KBM-7 (cell line): ENCODE measurements around the gene USP44.
"Not testable (repeated sequence)": the region's sequence is repeated elsewhere in the genome, so short reads cannot be mapped to it uniquely, and the experiment has no call there.

Experiments
- DNase-seq: peaks from one replicate; pipeline ENCODE4 v3.0.0-alpha.2; 2015
- in situ Hi-C: fragments of 300-500 bp; cut with MboI; formaldehyde crosslinking; loops from 2 replicates; pipeline ENCODE4 v1.14.3; 2020; ENCODE audit warnings: low sequenced_read_pairs, low pct_unique_long_range_greater_than_20kb, mixed read lengths

Gene USP44

DNA sequence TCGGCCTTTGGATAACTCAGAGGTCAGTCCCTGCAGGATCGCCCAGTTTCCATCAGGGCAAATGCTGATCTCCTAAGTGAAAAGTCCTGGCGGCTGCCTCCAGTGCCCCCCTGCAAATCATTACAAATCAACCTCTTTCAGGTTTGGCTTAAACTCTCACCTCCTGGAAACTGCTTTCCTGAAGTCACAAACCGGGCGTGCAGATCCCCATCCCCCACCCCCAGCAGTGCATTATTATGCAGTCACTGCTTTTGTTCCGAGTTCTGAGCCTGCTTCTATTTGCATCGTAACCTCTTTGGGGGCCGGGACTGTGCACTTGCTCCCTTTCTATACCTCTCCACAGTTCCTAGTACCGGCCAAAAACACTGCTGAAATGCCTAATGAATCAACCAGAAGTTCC is at the start of gene USP44:
Gene USP44, minus strand, starts transcription at position 172 of the 400 bp plus-strand sequence. CDS start 17,220 bp downstream, outside the sequence.
- in situ Hi-C loops = no loop called here
- no peak for DNase-seq

DNA sequence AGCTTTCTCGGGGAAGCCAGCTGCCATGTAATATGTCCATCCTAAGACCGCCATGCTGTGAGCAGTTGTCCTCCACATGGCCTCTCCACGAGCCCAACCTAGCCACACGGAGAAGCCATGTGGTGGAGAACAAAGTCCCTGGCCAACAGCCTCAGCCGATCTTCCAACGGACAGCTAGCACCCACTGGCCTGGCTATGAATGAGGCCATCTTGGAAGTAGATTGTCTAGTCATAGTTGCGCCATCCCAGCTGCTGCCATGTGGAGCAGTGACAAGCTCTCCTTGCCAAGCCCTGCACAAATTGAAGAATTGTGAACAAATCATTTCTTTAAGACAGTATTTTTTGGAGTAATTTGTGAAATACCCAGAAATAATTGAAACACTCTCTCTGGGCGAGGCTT is 49.3 kb upstream of the USP44 start:
- no peak for DNase-seq
- in situ Hi-C loops = no loop called here

DNA sequence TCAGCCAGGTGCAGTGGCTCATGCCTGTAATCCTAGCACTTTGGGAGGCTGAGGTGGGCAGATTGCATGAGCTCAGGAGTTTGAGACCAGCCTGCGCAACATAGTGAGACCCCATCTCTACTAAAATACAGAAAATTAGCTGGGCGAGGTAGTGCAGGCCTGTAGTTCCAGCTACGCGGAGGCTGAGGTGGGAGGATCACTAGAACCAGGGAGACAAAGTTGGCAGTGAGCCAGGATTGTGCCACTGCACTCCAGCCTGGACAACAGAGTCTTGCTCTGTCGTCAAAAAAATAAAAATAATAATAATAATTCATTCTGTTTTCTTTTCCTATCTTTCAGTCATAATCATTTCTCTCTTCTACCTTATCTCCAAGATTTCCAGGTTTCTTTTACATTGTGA is 48.6 kb upstream of the USP44 start:
- no peak for DNase-seq
- in situ Hi-C loops = no loop called here

DNA sequence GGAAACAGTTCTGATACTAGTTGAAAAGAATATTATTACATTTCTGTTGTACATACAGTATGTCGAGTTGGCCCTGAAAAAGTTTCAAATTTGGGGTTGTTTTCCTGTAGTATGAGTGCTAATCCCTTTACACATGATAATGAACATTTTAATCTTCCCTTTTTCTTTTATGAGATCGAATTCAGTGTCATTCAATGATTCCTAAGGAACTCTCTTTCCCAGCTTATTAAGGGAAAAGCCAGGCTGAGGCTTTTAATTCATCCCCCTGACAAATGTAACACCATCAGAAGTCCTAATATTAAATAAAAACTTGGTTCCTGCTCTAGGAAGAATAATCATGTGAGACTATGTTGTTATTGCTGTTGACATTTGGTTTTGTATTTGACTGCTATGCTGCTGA is 42.9 kb upstream of the USP44 start:
- in situ Hi-C loops = no loop called here
- DNase-seq = no peak

DNA sequence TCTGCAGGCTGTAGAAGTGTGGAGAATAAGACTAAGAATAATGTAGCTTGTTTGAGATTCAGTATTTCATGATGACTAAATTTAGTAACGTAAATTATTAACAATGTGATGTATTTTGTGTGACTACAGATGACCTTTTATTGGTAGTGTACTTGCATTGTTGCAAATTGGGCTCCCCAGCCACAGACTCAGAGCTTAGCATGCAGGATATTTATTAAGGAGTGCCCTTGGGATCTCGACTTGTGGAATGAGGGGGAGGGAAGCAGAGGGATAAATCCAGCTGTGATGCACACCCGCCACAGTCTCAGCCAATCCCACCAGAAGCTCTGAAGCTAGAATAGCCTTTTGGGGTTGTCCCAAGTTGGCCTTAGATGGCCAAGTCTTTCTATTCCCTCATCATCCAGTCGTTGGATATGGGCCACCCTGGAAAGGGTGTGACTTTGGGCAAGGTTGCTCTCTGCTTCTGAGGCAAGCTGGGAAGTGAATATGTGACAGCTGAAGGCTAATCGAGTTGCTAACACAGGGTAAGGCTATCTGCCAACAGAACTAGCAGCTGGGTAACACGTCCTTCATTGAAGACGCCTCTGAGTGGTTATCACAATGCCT is 42.1 kb upstream of the USP44 start:
- in situ Hi-C loops = no loop called here
- no peak for DNase-seq

DNA sequence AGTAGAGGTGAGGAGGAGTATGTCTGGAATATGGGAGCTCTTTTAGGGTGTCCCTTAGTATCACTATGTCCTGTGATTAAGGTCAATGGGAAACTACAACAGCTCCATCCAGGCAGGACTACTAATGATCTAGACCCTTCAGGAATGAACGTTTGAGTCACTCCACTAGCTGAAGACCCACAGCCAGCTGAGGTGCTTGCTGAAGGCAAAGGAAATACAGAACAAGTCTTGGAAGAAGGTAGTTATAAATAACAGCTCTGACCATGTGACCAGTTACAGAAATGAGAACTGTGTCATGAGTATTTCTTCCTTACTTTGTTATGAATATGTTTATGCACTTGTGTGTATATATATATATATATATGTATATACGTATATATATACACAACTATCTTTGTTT is 40.5 kb upstream of the USP44 start:
- in situ Hi-C loops = no loop called here
- DNase-seq = no peak

DNA sequence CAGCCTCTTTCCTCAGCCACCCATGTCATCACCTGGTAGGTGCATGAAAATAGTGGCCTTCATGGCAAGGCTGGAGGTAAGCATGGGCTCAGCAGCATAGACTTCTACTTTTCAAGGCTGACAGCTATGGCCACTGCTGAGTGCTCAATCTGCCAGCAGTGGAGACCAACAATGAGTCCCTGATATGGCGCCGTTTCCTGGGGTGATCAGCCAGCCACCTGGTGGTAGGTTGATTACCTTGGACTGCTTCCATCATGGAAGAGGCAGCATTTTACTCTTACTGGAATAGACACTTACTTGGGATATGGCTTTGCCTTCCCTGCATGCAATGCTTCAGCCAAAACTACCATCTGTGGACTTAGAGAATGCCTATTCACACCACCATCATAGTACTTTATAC is 39.5 kb upstream of the USP44 start:
- in situ Hi-C loops = no loop called here
- no peak for DNase-seq

DNA sequence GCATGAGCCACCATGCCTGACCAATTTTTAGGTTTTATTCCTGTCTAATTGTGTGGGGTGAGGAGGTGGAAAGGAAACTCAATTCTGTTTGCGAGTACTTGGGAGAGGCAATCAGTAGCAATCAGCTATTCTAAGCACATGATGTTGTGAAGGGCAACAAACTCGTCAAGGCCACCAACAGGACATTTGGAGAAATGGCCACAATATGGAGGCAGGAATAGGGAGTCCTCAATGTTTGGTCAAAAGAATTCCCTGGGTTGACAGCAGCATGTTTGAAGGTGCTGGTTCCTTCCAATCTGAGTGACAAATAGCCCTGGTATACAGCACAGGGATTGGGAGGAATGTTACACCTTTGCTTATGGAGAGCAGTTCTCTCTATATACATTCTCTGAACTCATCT is 32.7 kb upstream of the USP44 start:
- DNase-seq = no peak
- in situ Hi-C loops = no loop called here

DNA sequence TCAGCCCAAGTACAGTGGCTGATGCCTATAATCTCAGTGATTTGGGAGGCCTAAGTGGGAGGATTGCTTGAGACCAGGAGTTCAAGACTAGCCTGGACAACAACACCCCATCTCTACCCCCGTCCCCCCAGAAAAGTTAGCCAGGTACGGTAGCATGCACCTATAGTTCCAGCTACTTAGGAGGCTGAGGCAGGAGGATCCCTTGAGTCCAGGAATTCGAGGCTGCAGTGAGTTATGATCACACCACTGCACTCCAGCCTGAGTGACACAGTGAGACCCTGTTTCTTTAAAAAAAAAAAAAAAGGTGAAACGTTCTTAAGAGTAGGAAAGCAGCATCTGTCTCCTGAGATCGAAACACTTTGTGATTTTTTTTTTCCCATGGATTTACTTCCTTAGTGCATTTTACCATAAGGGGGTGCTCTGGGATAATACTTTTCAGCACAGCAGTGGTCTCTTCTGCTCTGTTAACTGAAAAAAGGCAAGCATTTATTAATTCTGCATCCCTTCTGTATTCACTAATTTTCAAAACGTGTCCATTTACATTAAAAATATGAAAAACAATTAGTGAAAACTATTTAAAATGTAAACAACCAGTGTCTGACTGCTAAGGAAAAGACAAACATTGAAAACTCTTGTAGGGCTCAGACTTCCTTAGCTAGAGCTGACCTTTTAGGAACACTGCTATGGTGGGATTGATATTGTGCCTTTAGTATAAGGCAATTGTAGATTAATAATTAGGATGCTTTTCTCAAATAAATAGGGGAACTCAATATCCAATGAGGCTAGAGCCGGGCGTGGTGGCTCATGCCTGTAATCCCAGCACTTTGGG is 31.2 kb upstream of the USP44 start:
- DNase-seq = peak; percentile 19
- in situ Hi-C loops = no loop called here

DNA sequence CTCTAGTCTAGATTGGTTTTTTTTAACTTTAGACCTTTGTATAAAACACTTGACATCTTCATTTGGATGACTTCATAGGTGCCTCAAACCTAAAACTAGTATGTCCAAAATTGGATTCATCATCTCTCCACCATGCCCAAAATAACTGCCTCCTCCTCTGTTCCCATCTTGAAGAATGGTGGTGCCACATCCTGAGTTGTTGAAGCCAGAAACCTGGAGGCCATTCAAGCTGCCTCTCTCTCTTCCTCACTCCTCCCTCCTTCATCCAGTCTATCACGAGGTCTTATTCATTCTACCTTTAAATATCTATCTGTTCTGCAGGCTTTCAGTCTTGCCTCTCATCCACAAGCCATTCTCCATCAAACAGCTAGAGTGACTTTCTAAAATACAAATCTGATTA is 26.5 kb upstream of the USP44 start:
- DNase-seq = no peak
- in situ Hi-C loops = no loop called here

DNA sequence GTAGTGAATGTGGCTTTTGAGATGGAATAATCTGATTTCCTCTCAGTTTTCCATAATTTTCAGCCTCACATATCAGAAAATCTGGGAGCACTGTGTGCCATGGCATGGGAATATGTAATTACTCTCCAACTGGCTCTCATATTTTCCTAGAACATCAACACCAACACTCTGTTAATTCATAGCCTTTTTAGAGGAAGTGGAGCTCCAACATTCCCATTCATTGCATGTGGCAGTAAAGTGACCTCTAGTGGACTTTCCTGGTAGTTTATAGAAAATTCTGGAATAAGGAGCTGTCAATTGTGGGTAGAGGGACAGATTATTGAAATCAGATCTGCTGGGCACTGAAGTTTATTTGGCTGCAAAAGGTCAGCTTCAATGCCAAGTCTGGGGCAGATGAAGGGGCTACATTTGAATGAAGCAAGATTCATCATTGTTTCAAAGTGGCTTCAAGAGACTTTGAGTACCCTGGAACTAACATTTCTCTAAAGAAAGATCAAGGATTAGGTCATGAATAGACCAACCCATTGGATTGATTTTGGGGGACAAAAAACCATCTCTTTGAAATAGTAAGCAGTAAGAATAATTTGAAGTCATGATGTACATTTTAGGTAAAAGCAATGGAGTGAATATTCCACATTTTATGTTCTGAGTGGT is 23.6 kb upstream of the USP44 start:
- peak; percentile 64 for DNase-seq
- in situ Hi-C loops = no loop called here

DNA sequence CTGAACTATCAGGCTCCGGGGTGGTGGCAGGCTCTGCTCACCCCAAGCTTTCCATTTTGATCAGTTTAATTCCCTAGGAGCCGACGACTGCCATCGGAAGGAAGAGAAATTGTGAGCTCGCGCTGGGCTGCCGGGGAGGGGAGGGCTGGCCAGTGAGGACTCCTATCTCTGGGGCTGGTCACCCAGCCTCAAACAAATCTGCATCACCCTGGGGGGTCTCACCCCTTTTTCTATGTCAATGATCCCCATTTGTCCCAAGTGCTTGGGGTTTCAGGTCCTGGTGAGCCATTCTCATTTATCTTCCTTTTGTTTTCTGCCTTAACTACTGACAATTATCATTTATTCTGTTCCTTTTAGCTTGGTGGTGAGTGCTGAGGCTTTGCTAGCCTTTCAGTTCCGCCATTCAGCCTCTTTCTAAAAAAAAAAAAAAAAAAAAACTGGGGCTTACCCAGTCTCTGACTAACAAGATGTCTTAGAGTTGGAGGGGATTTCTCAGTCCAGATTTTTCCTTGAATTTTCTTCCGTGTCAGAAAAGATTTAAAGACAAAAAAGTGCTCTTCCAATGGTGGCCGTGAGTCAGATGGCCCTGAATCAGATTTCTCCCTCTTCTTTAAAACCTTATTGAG is 22.8 kb upstream of the USP44 start:
- no peak for DNase-seq
- in situ Hi-C loops = no loop called here

DNA sequence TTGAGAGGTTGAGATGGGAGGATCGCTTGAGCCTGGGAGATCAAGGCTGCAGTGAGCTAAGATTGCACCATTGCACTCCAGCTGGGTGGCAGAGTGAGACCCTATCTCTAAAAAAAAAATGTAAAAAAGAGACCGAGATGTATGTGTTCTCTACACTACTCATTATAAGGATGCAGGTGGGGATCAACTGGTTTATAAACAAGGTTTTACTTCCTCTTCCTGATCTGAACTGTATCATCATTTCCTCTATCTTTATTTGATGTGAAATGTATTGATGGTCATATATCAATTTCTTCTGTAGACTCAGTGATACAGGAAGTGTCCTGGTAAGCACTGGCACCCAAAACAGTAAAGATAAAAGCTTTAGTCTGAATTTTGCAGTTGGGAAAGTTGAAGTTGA is 20.1 kb upstream of the USP44 start:
- in situ Hi-C loops = no loop called here

DNA sequence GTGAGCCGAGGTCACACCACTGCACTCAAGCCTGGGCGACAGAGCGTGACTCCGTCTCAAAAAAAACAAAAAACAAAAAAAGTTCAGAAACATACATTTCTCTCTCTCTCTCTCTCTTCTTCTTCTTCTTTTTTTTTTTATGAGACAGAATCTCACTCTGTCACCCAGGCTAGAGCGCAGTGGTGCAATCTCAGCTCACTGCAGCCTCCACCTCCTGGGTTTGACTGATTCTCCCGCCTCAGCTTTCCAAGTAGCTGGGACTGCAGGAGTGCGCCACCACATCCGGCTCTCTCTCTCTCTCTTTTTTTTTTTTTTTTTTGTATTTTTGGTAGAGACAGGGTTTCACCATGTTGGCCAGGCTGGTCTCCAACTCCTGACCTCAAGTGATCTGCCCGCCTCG is 16.8 kb upstream of the USP44 start:
- in situ Hi-C loops = not testable (repeated sequence)
- peak; percentile 75 for DNase-seq

More for the DNA sequence above, 20.1 kb upstream of the USP44 start:
- DNase-seq = no peak

DNA sequence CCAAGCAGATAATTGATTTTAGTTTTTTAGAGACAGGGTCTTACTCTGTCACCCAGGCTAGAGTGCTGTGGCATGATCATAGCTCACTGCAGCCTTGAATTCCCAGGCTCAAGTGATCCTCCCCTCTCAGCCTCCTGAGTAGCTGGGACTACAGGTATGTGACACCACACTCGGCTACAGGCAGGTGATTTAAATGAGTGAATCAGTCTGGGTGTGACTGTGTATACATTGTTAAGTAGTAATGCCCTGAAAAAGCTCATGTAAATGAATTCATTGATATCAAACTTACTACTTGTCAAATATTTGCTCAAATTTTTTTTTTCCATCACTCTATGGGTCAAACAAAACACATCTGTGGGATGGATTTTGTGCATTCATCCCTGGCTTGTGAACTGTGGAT is 6.3 kb upstream of the USP44 start:
- in situ Hi-C loops = no loop called here
- no peak for DNase-seq

DNA sequence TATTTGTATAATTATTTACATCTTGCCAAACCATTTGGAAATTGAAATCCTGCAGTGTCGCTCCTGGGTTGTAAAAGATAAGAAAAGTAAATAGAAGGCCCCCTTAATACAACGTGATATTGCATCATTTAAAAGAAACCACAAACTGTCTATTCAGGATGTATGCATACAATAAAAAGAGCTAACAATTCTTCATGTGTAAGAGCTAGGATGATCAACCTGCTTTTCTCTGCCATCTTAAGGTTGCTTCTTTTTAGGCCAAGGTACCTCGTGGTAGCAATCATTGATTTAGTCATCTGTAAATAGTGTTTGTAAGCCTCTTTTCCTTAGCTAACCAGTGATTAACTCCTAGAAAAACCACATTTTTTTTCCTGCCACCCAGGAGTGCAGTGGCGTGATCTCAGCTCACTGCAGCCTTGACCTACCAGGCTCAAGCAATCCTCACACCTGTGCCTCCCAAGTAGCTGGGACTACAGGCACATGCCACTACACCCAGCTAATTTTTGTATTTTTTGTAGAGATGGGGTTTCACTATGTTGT is 3.3 kb upstream of the USP44 start:
- in situ Hi-C loops = no loop called here
- DNase-seq = peak; percentile 51

DNA sequence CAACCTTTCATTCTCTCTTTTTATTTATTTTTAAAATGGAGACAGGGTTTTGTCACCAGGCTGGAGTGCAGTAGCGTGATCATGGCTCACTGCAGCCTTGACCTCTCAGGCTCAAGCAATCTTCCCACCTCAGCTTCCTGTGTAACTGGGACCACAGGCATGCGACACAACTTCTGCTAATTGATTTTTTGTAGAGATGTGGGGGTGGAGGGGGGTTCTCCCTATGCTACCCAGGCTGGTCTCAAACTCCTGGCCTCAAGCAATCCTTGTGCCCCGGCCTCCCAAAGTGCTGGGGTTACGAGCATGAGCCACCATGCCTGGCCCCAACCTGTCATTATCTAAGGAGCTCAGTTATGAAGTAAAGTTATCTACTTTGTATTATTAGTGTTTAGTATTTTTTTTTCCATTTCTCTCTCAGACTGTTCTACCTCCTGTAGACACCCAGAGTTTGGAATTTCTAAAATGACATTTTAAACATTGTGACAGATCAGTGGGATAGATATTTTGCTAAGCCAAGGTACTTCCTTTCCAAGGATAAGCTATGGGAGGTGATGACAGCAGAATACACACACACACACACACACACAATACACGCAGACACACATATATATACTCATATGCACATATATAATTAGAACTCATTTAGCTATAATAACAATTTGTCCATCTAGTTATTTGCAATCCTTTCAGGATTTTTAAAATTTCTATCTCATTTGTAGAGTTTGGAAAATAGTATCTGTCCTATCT is 2.1 kb upstream of the USP44 start:
- DNase-seq = peak; percentile 87
- in situ Hi-C loops = no loop called here

DNA sequence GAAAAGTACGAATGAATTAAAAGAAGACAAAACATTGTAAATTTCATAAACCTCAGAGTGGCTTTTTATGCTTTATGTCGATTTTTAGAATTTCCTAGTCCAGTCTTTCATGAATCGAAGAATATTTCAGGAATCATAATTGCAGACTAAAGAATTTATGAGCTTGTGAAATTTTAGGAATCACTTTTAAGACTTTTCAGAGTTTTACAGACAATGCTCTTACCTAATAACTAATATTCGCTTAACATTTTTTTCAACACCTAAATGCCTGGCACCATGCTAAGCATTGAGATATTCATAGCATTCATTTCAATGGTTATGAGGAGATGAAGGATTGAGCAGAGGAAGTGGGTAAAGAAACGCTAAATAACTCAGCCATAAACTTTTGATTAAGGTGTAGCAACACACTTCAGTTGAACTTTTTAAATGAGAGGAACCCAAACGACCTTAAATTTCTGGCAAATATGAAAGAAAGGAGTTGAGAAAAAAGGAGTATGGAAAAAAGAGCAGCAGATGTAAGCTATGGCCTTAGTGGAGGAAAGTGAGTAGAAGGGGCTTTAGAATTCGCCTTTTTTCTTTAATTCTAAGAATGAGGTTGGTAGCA is 739 bp upstream of the USP44 start:
- DNase-seq = no peak
- in situ Hi-C loops = no loop called here
